Ramos (cell line): ENCODE measurements around the gene KRTAP5-7.
"Not testable (repeated sequence)": the region's sequence is repeated elsewhere in the genome, so short reads cannot be mapped to it uniquely, and the experiment has no call there.

Experiments
- in situ Hi-C: fragments of 300-500 bp; cut with MboI; formaldehyde crosslinking; loops from one replicate; pipeline ENCODE4 v1.14.3; 2022; ENCODE audit warnings: low sequenced_read_pairs; ENCODE audit not compliant: unreplicated experiment

Gene KRTAP5-7, protein sequence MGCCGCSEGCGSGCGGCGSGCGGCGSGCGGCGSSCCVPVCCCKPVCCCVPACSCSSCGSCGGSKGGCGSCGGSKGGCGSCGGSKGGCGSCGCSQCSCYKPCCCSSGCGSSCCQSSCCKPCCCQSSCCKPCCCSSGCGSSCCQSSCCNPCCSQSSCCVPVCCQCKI

DNA sequence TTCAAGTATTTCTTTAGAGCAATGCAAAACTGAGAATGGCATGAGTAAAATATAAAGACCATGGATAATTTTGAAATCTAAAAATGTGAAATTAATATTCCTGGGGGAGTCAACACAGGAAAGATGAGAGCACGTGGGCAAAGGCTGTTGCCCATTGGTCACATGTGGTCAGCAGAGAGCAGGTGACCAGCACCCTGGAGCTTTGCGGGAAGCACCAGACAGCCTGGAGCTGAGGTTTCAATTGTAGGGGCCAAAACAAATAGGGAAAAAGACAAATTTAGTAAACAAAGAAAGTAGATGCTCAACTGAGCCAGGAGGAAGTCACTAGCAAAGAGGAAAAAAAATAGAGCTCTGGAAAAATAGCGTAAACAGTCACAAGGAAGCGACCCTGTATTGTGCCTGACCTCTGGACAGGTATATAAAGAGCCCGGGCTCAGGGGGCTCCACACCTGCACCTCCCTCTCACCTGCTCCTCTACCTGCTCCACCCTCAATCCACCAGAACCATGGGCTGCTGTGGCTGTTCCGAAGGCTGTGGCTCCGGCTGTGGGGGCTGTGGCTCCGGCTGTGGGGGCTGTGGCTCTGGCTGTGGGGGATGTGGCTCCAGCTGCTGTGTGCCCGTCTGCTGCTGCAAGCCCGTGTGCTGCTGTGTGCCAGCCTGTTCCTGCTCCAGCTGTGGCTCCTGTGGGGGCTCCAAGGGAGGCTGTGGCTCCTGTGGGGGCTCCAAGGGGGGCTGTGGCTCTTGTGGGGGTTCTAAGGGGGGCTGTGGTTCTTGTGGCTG lies at the start of gene KRTAP5-7:
TSS of gene KRTAP5-7 (plus strand) at position 472 of the 780 bp plus-strand sequence. CDS start at position 506, 34 bp downstream.
- in situ Hi-C loops, result not testable (repeated sequence)

DNA sequence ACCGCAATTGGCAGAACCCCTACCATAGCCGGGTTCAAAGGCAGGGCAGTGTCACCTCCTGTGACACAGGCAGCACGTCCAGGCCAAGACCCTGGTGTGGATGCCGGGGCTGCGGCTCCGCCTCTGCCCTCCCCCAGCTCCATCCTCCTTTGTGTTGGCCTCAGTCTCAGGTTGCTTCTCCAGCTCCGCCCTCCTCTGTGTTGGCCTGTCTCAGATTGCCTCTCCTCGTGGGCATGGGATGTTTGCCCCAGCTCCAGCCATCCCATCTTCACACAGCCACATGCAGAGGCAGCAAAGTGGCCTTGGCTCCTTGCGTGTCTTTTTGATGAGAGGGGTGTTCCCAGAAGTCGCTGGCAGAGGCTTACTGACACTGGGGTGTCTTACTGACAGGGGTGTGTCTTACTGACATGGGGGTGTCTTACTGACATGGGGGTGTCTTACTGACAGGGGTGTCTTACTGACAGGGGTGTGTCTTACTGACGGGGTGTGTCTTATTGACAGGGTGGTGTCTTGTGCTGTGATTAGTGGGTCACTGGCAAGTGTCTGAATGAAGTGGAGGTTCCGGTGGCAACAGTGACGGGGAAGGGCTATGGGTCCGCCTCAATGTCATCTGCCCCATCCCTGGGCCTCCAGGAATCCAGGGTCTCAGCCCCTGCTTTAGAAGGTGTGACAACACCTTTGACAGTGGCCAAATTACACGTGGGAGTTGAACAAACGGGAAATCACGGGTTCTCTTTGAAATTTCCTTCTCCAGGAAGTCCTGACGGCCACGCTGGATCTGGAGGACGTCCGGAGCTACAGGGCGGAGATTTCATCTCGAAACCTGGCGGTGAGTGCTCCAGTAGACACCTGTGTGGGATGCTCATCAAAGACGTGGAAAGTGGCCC lies 49.2 kb upstream of the KRTAP5-7 start:
- in situ Hi-C loops, result no loop called here

DNA sequence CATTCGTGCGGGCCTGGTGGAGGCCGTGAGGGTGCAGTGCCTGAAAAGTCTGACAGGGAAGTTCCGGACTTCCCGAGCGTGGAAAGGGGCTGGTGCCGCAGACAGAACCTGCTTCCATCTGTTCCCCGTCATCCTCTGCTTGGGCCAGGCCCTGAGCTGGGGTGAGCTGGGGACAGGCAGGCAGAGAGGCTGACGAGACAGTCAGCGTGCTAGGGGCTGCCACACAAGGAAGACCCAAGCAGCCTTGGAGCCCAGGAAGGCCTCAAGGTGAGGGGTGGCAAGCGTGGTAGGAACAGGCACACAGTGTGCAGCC lies 48.6 kb upstream of the KRTAP5-7 start:
- in situ Hi-C loops, result no loop called here

DNA sequence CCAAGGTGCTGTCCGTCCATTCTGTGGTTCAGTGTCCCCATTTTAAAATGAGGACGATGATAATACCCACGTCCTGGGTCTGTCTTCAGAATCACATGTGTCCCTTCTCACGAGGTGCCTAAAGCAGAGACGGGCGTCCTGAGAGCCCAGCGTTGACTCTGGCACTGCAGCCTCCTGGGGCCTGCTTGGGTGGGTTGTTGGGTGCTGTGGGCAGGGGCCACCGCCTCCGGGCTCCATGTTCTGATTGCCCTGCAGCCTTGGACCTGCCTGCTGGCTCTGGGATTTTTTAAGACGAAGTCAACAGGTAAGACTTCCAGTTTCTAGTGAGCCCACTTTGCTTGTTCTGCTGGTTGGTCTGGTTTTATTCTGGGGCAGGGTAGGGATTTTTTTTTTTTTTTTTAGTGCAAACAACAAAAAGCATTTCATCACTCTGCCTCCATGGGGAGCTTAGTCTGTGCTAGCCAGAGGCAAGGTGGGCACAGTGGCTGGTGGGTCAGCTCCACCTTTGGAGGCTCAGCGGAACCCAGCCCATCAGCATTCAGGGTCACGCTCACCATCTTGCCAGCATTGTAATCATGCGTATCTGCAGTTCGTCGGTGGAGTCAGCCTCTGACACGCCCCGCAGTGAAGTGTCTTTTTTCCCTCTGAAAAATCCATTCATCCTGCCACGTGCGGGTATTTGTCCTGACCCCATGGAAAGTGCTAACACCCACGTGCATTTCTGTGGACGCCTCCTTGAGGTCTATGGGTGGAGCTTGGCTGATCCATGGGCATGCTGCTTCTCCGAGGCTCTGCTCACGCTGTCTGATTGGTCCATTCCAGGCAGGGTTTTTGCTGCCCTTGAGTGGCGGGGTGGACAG lies 45.7 kb upstream of the KRTAP5-7 start:
- in situ Hi-C loops, result no loop called here

DNA sequence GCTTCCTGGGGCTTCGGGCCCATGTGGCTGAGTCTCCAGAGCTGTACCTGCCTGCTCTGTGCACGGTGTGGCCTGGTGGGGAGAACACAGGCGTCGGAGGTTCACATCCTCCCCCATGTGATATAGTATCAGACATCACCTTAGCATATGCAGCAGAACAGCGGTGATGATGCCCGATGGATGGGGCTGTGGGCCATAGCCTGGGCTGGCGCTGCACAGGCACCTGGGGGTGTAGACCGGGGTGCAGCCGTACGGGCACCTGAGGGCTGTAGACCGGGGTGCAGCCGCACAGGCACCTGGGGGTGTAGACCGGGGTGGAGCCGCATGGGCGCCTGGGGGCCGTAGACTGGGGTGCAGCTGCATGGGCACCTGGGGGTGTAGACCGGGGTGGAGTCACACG lies 44.9 kb upstream of the KRTAP5-7 start:
- in situ Hi-C loops, result no loop called here

DNA sequence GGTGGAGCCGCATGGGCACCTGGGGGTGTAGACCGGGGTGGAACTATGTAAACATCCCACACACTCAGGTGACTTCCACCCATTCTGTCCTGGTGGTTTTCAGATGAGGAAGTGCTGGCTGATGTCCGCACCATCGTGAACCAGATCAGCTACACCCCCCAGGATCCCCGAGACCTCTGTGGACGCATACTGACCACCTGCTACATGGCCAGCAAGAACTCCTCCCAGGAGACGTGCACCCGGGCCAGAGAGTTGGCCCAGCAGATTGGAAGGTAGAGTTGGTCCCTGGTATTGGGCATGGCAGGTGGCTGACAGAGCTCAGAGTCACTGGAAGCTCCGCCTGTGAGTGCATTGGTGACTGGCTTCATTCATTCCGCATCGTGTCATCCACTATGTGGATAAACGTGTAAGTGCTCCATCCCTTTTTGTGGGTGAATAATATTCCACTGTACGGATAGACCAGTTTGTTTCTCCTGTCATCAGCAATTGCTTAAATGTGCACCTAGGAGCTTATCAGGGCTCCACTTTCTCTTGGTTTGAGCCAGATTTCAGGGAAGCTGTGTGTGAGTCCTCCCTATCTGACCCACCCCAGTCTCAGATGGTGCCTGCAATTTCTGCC lies 44.2 kb upstream of the KRTAP5-7 start:
- in situ Hi-C loops, result no loop called here

DNA sequence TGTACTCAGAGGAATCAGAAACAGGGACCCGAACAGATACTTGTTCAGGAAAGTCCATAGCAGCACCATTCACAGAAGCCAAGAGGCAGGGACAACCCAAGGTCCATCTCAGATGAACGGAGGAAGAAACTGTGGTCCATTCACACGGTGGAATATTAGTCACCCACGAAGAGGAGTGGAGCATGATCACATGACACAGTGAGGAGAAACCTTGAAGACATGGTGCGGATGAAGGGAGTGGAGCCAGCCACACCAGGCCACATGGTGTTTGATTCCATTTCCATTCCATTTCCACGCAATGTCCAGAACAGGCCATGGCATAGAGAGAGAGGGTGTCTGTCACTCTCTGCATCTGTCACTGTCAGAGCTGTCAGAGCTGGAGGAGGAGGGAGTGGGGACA lies 43.4 kb upstream of the KRTAP5-7 start:
- in situ Hi-C loops, result no loop called here

DNA sequence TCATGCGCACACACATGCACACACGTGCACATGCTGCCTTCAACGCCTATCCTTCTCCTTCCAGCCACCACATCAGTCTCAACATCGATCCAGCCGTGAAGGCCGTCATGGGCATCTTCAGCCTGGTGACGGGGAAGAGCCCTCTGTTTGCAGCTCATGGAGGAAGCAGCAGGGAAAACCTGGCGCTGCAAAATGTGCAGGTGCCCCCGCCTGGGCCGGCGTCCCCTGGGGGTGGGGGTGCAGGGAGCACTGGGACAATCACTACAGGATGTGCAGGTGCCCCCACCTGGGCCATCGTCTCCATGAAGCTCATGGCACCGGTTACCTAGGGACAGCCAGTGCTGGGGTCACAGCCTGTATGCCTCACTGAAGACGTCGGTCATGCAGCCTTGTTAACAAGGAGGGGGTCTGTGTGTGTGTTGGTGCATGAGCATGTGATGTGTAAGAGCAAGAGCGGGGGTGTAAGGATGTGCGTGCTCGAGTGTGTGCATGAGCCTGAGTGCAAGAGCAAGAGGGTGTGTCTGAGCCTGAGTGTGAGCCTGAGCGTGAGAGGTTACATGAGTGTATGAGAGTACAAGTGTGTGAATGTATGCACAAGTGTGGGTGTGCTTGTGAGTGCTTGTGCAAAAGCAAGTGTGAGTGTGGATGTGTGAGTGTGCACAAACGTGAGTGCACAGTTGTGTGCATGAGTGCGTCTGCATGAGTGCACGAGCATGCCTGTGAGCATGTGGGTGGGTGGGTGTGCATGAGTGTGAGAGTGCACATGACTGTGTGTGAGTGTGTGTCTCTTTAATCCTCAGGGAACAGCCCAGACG lies 42.6 kb upstream of the KRTAP5-7 start:
- in situ Hi-C loops, result no loop called here

DNA sequence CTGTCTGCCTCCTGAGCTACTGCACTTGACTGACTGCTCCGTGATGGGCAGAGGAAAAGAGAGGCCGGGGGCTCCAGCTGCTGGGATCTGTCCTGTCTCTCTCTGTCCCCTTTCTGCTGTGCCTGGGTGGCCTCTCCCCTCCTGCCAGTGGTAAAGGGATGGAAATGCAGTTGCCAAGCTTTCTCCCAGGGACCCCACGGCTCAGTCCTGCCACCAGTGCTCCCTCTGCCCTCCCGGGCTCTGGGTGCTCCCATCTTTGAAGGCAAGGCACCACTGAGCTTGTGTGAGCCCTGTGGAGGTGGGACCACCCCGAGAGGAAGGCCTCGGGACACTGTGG lies 42.0 kb upstream of the KRTAP5-7 start:
- in situ Hi-C loops, result no loop called here

DNA sequence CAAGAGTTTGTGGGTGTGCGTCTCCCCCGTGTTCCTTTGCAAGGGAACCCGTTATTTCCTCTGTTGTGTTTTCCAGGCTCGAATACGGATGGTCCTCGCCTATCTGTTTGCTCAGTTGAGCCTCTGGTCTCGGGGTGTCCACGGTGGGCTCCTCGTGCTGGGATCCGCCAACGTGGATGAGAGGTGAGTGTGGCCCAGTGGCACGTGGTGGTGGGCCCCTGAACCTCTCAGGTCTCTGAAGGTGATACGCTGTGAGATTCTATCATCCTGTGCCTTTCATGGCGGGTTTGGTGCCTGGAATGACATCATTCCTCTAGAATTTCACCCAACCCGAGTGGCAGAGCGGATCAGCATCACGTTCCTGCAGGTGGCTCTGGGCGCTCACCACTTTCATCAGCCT lies 41.6 kb upstream of the KRTAP5-7 start:
- in situ Hi-C loops, result no loop called here

DNA sequence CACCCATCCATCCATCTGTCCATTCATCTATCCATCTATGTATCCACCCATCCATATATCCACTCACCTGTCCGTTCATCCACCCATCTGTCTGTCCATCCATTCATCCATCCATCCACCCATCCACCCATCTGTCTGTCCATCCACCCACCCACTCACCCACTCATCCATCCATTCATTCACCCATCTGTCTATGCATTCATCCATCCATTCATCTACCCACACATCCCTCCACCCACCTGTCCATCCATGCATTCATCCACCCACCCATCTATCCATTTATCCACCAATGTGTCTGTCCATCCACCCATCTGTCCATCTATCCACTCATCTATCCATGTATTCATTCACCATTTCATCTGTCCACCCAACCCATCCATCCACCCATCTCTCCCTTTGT lies 40.7 kb upstream of the KRTAP5-7 start:
- in situ Hi-C loops, result no loop called here

DNA sequence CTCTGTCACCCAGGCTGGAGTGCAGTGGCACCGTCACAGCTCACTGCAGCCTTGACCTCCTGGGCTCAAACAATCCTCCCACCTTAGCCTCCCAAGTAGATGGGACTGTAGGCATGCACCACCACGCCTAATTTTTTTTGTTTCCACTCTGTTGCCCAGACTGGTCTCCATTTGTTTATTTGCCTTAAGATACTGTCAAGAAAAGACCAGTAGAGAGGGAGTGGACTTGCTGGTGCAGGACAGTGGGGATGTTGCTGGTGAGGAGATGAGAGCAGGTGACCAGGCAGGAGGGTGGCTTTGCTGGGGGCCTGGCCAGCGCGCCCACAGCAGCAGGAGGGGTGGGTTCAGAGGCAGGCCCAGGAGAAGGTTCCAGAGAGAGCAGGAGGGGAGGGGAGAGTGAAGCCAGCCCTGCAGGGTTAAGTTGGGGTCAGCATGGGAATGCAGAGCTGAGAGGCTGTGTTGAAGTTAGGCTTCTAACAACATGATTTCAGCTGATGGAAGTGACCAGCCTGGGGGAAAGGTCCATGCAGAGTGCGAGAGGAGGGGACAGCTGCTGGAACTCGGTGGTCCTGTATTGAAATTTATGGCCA lies 38.3 kb upstream of the KRTAP5-7 start:
- in situ Hi-C loops, result no loop called here

DNA sequence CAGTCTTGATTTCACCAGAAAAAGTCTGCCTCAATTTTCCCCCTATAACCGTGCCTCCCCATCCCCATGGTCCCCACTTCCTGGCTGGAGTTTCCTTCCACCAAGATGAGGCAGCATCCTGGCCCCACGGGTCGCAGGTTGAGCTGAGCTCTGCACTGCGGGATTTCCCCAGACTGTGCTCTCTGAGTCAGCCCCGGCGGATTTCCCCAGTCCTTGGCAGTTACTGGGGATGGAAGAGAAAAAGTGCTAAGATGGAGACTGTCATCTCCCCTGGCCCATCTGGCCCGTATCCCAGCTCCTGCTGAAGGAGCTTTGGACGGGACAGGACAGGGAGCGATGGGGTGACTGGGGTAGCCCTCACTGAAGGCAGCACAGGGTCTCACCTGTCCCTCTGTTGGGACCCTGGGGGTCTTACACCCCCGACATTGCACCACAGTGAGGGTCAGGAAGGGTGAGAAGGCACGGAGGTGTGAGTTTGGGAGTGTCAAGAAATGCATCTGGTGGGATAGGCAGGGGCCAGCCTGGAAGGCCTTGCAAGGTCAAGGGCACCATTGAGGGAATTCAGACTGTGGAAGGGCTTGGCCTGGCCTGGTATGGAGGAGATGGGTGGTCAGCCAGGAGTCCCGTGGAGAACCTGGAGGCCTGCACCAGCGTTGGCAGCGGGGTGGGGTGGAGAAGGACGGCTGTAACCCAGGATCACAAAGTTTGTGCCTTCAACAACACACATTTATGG lies 37.6 kb upstream of the KRTAP5-7 start:
- in situ Hi-C loops, result no loop called here

DNA sequence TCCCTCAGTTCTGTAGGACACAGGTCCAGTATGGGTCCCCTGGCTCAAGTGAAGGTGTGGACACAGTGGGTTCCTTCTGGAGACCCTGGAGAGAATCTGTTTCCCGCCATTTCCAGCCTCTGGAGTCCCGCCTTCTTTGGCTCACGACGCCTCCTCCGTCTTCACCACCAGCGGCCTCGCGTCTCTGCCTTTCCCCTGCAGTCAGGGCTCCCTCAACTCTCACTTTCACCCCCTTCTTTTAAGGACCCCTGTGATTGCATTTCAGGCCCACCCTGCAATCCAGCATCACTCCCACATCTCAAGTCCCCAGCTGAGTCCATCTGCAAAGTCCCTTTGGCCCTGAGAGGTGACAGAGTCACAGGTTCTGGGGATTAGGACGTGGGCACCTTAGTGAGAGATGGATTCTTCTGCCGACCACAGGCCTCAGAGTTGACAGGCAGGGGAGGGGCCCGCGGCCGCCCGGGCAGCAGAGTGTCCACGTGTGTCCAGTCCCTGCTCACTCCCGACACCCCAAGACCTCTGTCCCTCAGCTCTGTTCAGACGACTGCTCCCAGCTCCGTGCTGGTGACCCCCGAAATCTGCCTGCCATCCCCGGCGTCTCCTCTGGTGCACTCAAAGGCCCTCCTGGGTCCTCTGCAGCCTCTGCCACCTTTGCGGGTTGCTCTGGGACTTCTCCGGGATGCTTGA lies 36.9 kb upstream of the KRTAP5-7 start:
- in situ Hi-C loops, result no loop called here

DNA sequence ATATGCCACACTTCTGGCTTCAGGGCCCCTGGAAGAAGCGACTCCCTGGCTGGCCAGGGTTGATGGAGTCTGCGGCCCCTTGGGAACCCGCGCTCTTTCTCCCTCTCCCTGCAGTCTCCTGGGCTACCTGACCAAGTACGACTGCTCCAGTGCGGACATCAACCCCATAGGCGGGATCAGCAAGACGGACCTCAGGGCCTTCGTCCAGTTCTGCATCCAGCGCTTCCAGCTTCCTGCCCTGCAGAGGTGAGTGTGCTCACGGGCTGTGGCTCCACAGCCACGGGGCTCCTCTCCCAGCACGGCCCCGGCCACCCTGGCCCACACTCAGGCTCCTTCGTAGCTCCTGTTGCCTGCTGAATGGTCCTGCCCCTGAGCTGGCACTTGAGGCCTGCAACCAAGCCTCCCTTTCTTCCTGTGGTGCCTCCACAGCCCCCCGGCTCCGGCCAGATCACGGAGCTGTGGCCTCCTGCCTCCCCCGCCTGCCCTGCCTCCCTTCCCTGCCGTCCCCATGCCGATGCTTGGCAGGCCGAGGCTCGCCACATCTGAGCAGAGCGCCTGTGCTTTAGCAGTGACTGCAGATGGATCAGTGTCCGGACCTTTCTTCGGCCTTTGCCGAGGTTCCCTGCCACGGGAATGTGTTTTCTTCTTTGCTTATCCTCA lies 36.2 kb upstream of the KRTAP5-7 start:
- in situ Hi-C loops, result no loop called here

DNA sequence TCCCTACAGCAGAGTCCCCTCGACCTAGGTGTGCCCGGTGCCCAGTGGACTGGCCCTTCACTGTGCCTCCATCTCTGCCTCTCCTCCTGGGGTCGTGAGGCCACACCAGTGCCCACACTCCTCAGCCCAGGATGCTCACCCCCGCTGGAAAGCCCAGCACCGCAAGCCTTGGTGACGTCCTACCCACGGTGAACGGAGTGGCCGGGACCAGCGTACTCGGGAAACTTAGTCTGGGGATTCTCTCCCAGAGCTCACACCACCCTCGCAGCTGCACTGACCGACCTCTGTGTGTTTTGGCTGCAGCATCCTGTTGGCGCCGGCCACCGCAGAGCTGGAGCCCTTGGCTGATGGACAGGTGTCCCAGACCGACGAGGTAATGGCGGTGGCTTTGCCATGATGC lies 35.5 kb upstream of the KRTAP5-7 start:
- in situ Hi-C loops, result no loop called here

DNA sequence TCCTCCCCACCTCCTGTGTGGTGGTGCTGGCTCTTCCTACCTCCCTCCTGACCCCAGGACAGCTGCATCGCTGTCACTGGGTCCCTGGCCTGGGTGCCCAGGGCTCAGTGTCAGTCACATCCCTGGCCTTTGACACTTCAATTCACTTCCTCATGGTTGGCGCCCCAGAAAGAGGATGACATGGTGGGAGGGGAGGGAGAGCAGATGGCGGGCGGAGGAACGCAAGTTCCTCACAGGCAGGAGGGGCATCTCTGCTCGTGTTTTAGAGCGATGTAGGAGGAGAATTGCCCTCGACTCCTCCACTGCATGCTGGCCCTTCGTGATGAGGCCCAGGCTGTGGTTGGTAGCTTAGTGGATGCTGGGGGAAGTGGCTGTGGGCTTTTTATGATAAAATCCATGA lies 35.1 kb upstream of the KRTAP5-7 start:
- in situ Hi-C loops, result no loop called here
